GM12864 (cell line): Measurements from ENCODE around the gene ATP6V1F.

Source experiments
- DNase-seq: peaks from one replicate; pipeline ENCODE4 v3.0.0-alpha.2; 2011; ENCODE audit warnings: low read depth
- H3K4me3 ChIP-seq: 2 replicates; pipeline ENCODE4 v1.5.1; 2011; ENCODE audit warnings: mild to moderate bottlenecking, low read depth, low read length, control low read depth
- CTCF ChIP-seq: IDR thresholded peaks from 2 replicates; pipeline ENCODE4 v1.5.1; 2011; ENCODE audit warnings: low read depth, mild to moderate bottlenecking, moderate library complexity, low read length, control low read depth, inconsistent platforms; ENCODE audit errors: missing control alignments

The ATP6V1F gene

GRCh38 chr7:128845987-128846386, 16.7 kb upstream of the ATP6V1F start:
- no peak for TF ChIP-seq CTCF
- DNase-seq, result no peak
- H3K4me3 ChIP-seq, result no peak overlapping the region

GRCh38 chr7:128846781-128847444, 15.7 kb upstream of the ATP6V1F start:
- DNase-seq, result no peak
- H3K4me3 ChIP-seq, result no peak overlapping the region
- TF ChIP-seq CTCF, result no peak

GRCh38 chr7:128847721-128848211, 14.9 kb upstream of the ATP6V1F start:
- DNase-seq, result no peak
- no peak overlapping the region for H3K4me3 ChIP-seq
- TF ChIP-seq CTCF, result no peak

GRCh38 chr7:128848289-128849155, 14.1 kb upstream of the ATP6V1F start:
- DNase-seq, result no peak
- H3K4me3 ChIP-seq, result no peak overlapping the region
- no peak for TF ChIP-seq CTCF

- no peak overlapping the region for H3K4me3 ChIP-seq
- TF ChIP-seq CTCF, result no peak
- no peak for DNase-seq
Observed at GRCh38 chr7:128849156-128849515, 13.5 kb upstream of the ATP6V1F start.

- no peak for DNase-seq
- no peak overlapping the region for H3K4me3 ChIP-seq
- TF ChIP-seq CTCF, result no peak
Observed at GRCh38 chr7:128849804-128850490, 12.7 kb upstream of the ATP6V1F start.
